ENCODE data around the gene TTF1.

Gene TTF1

GRCh38 chr9:132356324-132356924, 50.2 kb downstream of the TTF1 start:
- no peak for DNase-seq

- DNase-seq = peak; percentile 90
Measured at GRCh38 chr9:132354637-132355355, 51.8 kb downstream of the TTF1 start, which contains the start of gene SETX. Gene SETX (minus strand): TSS chr9:132354986. CDS start chr9:132349428, 5,558 bp downstream.

GRCh38 chr9:132351404-132352045, 55.1 kb downstream of the TTF1 start:
- no peak for DNase-seq

GRCh38 chr9:132350861-132351315, 55.8 kb downstream of the TTF1 start:
- no peak for DNase-seq

- no peak for DNase-seq
Measured at GRCh38 chr9:132348676-132349075, 58.0 kb downstream of the TTF1 start.

GRCh38 chr9:132346177-132346576, 60.5 kb downstream of the TTF1 start:
- DNase-seq = no peak

GRCh38 chr9:132341177-132341840, 65.3 kb downstream of the TTF1 start:
- no peak for DNase-seq

- DNase-seq = no peak
Measured at GRCh38 chr9:132334364-132334763, 72.3 kb downstream of the TTF1 start.

- no peak for DNase-seq
Measured at GRCh38 chr9:132333556-132333955, 73.1 kb downstream of the TTF1 start.

- no peak for DNase-seq
Measured at GRCh38 chr9:132328580-132328979, 78.1 kb downstream of the TTF1 start.

- no peak for DNase-seq
Measured at GRCh38 chr9:132327537-132327936, 79.1 kb downstream of the TTF1 start.

Measured in NCI-H1417 treated with DMSO at 0.1 percent for 48 hours (cell line).